Measurements from ENCODE around the gene SLC26A1.
A peak's percentile ranks its signal among the peaks of the same experiment; 100 is the strongest.
"Not testable (repeated sequence)": the region's sequence is repeated elsewhere in the genome, so short reads cannot be mapped to it uniquely, and the experiment has no call there.

SLC26A1 gene

GRCh38 chr4:982814-983213 lies 10.4 kb downstream of the SLC26A1 start:
- no peak for DNase-seq

- DNase-seq, result no peak
These were observed 10.9 kb downstream of the SLC26A1 start for GRCh38 chr4:982291-982690.

- DNase-seq, result no peak
These were observed 14.1 kb downstream of the SLC26A1 start for GRCh38 chr4:978957-979701.

- DNase-seq, result not testable (repeated sequence)
These were observed 17.2 kb downstream of the SLC26A1 start for GRCh38 chr4:976016-976415.

- no peak for DNase-seq
These were observed 18.5 kb downstream of the SLC26A1 start for GRCh38 chr4:974668-975067.

- DNase-seq, result peak; percentile 79
These were observed 19.5 kb downstream of the SLC26A1 start, which contains the start of gene DGKQ for GRCh38 chr4:973431-974397. DGKQ (minus strand) TSS chr4:973569; CDS start chr4:973482, 87 bp downstream.

GRCh38 chr4:972651-973424 lies 20.4 kb downstream of the SLC26A1 start:
- peak; percentile 51 for DNase-seq

- no peak for DNase-seq
These were observed 21.3 kb downstream of the SLC26A1 start for GRCh38 chr4:971666-972500.

- DNase-seq, result no peak
These were observed 22.2 kb downstream of the SLC26A1 start for GRCh38 chr4:970854-971520.

GRCh38 chr4:970046-970745 lies 23.0 kb downstream of the SLC26A1 start:
- no peak for DNase-seq

GRCh38 chr4:968621-969394 lies 24.4 kb downstream of the SLC26A1 start:
- no peak for DNase-seq

GRCh38 chr4:968221-968620 lies 25.0 kb downstream of the SLC26A1 start:
- DNase-seq, result no peak

- no peak for DNase-seq
These were observed 25.8 kb downstream of the SLC26A1 start for GRCh38 chr4:967113-968104.

GRCh38 chr4:966266-967112 lies 26.7 kb downstream of the SLC26A1 start:
- no peak for DNase-seq

GRCh38 chr4:965766-966134 lies 27.5 kb downstream of the SLC26A1 start:
- DNase-seq, result no peak

- no peak for DNase-seq
These were observed 28.0 kb downstream of the SLC26A1 start for GRCh38 chr4:965048-965765.
